ENCODE data around the gene GPR78. TPM values are rescaled to one million over a fixed set of nuclear protein-coding genes. Genes with fewer than 3 reads are reported as not detected.

GPR78 gene
- total RNA-seq, 6 donors from 2014 or later: 0.03 to 0.07 TPM; not detected in 4

DNA sequence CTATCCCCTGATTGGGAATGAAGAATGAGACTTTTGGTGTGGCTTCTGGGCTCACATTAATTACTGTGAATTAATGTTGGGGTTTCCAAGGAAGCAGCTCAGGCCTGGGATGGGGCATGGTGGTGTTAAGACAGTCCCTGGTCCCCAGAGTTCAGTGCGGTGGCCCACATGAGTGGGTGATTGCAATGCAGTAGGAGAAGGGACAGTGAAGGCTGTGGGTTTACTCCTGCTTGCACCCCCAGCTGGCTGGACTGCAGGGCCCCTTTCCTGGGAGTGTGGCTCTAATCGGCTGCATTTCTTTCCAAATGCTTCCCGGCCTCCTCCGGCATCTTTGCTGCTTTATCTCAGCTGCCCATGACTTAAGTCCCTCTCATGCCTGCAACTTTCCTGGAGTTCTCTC lies 28.2 kb upstream of the GPR78 start:
- no peaks in the 10 kb centered on the region for H3K36me3 ChIP-seq
- TF ChIP-seq POLR2A (IDR thresholded peaks at IDR 0.05) (no peak), POLR2AphosphoS5 (IDR thresholded peaks at IDR 0.05) (no peak), EP300 (IDR thresholded peaks at IDR 0.05) (no peak)
- TF ChIP-seq, protein P1, sequence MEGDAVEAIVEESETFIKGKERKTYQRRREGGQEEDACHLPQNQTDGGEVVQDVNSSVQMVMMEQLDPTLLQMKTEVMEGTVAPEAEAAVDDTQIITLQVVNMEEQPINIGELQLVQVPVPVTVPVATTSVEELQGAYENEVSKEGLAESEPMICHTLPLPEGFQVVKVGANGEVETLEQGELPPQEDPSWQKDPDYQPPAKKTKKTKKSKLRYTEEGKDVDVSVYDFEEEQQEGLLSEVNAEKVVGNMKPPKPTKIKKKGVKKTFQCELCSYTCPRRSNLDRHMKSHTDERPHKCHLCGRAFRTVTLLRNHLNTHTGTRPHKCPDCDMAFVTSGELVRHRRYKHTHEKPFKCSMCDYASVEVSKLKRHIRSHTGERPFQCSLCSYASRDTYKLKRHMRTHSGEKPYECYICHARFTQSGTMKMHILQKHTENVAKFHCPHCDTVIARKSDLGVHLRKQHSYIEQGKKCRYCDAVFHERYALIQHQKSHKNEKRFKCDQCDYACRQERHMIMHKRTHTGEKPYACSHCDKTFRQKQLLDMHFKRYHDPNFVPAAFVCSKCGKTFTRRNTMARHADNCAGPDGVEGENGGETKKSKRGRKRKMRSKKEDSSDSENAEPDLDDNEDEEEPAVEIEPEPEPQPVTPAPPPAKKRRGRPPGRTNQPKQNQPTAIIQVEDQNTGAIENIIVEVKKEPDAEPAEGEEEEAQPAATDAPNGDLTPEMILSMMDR (IDR thresholded peaks at IDR 0.05): no peak
- no peaks in the 10 kb centered on the region for H3K9me3 ChIP-seq
- ATAC-seq (ENCODE audit: low FRiP score in 2 of 2) (no peak), DNase-seq (no peak)
- WGBS, 2 donors: 85 to 93% methylated on average over 4 of the region's 4 CpGs
- no peak overlapping the region for H3K27ac ChIP-seq
- no peaks in the 10 kb centered on the region for H3K27me3 ChIP-seq
- H3K4me3 ChIP-seq: no peak overlapping the region
- peaks cover 0 to 1% (median 0%) of the 10 kb centered on the region in 4 donors for H3K4me1 ChIP-seq

- Histone ChIP-seq H3K9me3 (no peaks in the 10 kb centered on the region), H3K27ac (no peak overlapping the region), H3K36me3 (no peaks in the 10 kb centered on the region), H3K4me1 (no peaks in the 10 kb centered on the region), H3K27me3 (no peaks in the 10 kb centered on the region), H3K4me3 (no peak overlapping the region)
- ATAC-seq (ENCODE audit: low FRiP score in 2 of 2): no peak
- WGBS, 2 donors: 87 to 93% methylated on average over 2 to 8 of the region's 8 CpGs
- TF ChIP-seq POLR2A (IDR thresholded peaks at IDR 0.05) (no peak), POLR2AphosphoS5 (IDR thresholded peaks at IDR 0.05) (no peak), EP300 (IDR thresholded peaks at IDR 0.05) (no peak)
- TF ChIP-seq, protein P1 (IDR thresholded peaks at IDR 0.05): no peak
- peak; percentile 7 to 33 for DNase-seq
Observed at GRCh38 chr4:8552581-8553205, 27.5 kb upstream of the GPR78 start.

- H3K27ac ChIP-seq: no peak overlapping the region
- ATAC-seq (ENCODE audit: low FRiP score in 2 of 2): no peak
- no peaks in the 10 kb centered on the region for H3K9me3 ChIP-seq
- 90 to 100% methylated on average over 2 to 7 of the region's 8 CpGs for WGBS, 2 donors
- TF ChIP-seq, protein P1 (IDR thresholded peaks at IDR 0.05): no peak
- DNase-seq: peak in 1 of 2 donors; percentile 52
- no peaks in the 10 kb centered on the region for H3K36me3 ChIP-seq
- no peak overlapping the region for H3K4me3 ChIP-seq
- no peaks in the 10 kb centered on the region for H3K27me3 ChIP-seq
- no peaks in the 10 kb centered on the region for H3K4me1 ChIP-seq
Observed at GRCh38 chr4:8553216-8553615, 27.0 kb upstream of the GPR78 start.

GRCh38 chr4:8553991-8554405 lies 26.2 kb upstream of the GPR78 start:
- Histone ChIP-seq H3K4me3 (no peak overlapping the region), H3K27me3 (no peaks in the 10 kb centered on the region), H3K4me1 (no peaks in the 10 kb centered on the region), H3K9me3 (no peaks in the 10 kb centered on the region), H3K36me3 (no peaks in the 10 kb centered on the region), H3K27ac (no peak overlapping the region)
- DNase-seq (peak in 1 of 2 donors; percentile 4), ATAC-seq (ENCODE audit: low FRiP score in 2 of 2) (no peak)
- WGBS, 2 donors: 74 to 90% methylated on average over 11 to 12 of the region's 12 CpGs
- TF ChIP-seq EP300 (IDR thresholded peaks at IDR 0.05) (no peak), POLR2A (IDR thresholded peaks at IDR 0.05) (no peak), POLR2AphosphoS5 (IDR thresholded peaks at IDR 0.05) (no peak)
- TF ChIP-seq, protein P1 (IDR thresholded peaks at IDR 0.05): no peak

- no peaks in the 10 kb centered on the region for H3K36me3 ChIP-seq
- no peaks in the 10 kb centered on the region for H3K4me1 ChIP-seq
- H3K27me3 ChIP-seq: no peaks in the 10 kb centered on the region
- WGBS, 2 donors: 86 to 89% methylated on average over 15 to 17 of the region's 17 CpGs
- no peaks in the 10 kb centered on the region for H3K9me3 ChIP-seq
- TF ChIP-seq POLR2AphosphoS5 (IDR thresholded peaks at IDR 0.05) (no peak), EP300 (IDR thresholded peaks at IDR 0.05) (no peak), POLR2A (IDR thresholded peaks at IDR 0.05) (no peak)
- H3K27ac ChIP-seq: no peak overlapping the region
- no peak for ATAC-seq (ENCODE audit: low FRiP score in 2 of 2)
- H3K4me3 ChIP-seq: no peak overlapping the region
- peak; percentile 8 to 55 for DNase-seq
Observed at GRCh38 chr4:8554555-8555100, 25.6 kb upstream of the GPR78 start.

Data from upper lobe of left lung (tissue), 6 donors.